HepG2 (cell line): ENCODE results near the gene NOC2L. TPM values are rescaled to one million over a fixed set of nuclear protein-coding genes. Genes with fewer than 3 reads are reported as not detected.

ENCODE experiments used
- ATAC-seq: fragments of 200-7000 bp; cut with Tn5 transposase; 3 replicates; pipeline ENCODE4 v1.9.1; 2020; ENCODE audit warnings: mild to moderate bottlenecking, moderate library complexity
- BruUV-seq: library from RNA; stranded (reverse); fragments of 400-500 nt; replicated peaks from 2 replicates; lab custom pipeline; 2021; lab: Mats Ljungman, UMichigan
- CTCF ChIA-PET: fragments of 300-600 bp; formaldehyde crosslinking; extraction: SDS; loops from one replicate; lab custom pipeline; 2021; ENCODE audit warnings: low total read pairs, inconsistent platforms, low intra/inter-chr PET ratio; lab: Yijun Ruan, JAX
- POLR2A ChIA-PET: fragments of 350-600 bp; sonication (Branson Sonifier 250); formaldehyde crosslinking; loops from one replicate; lab custom pipeline; 2020; ENCODE audit warnings: antibody characterized with exemption, inconsistent platforms; lab: Yijun Ruan, JAX
- DNase-seq: peaks from one replicate; pipeline ENCODE4 v3.0.0-alpha.2; 2015; ENCODE audit warnings: low spot score
- FAIRE-seq: peaks from 3 replicates; lab custom pipeline; 2011; peaks lifted over from hg19 to GRCh38; lab: Jason Lieb, UNC
- H2AFZ ChIP-seq: one replicate; pipeline ENCODE4 v1.6.1; 2011; ENCODE audit warnings: low read length, inconsistent platforms
- H3K27ac ChIP-seq: fragments of 300-600 bp; 3 replicates; pipeline ENCODE4 v1.8.0; 2011; ENCODE audit warnings: mixed run types, mild to moderate bottlenecking, mixed read lengths, low read length, inconsistent platforms; ENCODE audit not compliant: insufficient read depth; ENCODE audit errors: extremely low read length
- H3K27me3 ChIP-seq, 2 experiments: fragments of 200-600 bp in 1 of 2; 2 replicates in 1 of 2; 3 replicates in 1 of 2; pipeline versions ENCODE4 v1.6.0 to v1.8.0; 2011; ENCODE audit warnings: low read length in 2 of 2, mild to moderate bottlenecking in 2 of 2, moderate library complexity in 2 of 2, inconsistent platforms in 1 of 2; ENCODE audit not compliant: insufficient read depth in 2 of 2, control insufficient read depth in 1 of 2
- H3K36me3 ChIP-seq, 2 experiments: fragments of 200-600 bp in 1 of 2; replicated peaks in 1 of 2; 2 replicates in 1 of 2; 3 replicates in 1 of 2; pipeline versions ENCODE4 v1.5.1 to v1.8.0; 2011; ENCODE audit warnings: low read length in 2 of 2, inconsistent platforms in 1 of 2; ENCODE audit not compliant: insufficient read depth in 2 of 2, control insufficient read depth in 1 of 2
- H3K4me1 ChIP-seq: 2 replicates; pipeline ENCODE4 v1.5.1; 2012; ENCODE audit warnings: low read length, inconsistent platforms; ENCODE audit not compliant: insufficient read depth
- H3K4me2 ChIP-seq: 2 replicates; pipeline ENCODE4 v1.6.0; 2011; ENCODE audit warnings: low read depth, low read length, inconsistent platforms
- H3K4me3 ChIP-seq, 3 experiments: fragments of 200-600 bp in 1 of 3; sonication (generic), shearing (Covaris generic) in 1 of 3; replicated peaks in 1 of 3; 2 replicates each; pipeline ENCODE4 v1.5.1; 2011 to 2016; ENCODE audit warnings: low read length in 3 of 3, inconsistent platforms in 2 of 3, low read depth in 2 of 3, mild to moderate bottlenecking in 2 of 3, control low read depth in 1 of 3, mixed read lengths in 1 of 3; ENCODE audit not compliant: insufficient read depth in 1 of 3
- H3K79me2 ChIP-seq: one replicate; pipeline ENCODE4 v1.6.1; 2011; ENCODE audit warnings: low read length, inconsistent platforms; ENCODE audit not compliant: insufficient read depth
- H3K9ac ChIP-seq: 2 replicates; pipeline ENCODE4 v1.6.0; 2011; ENCODE audit warnings: mild to moderate bottlenecking, low read depth, low read length, inconsistent platforms; ENCODE audit not compliant: insufficient read depth
- H3K9me3 ChIP-seq: 2 replicates; pipeline ENCODE4 v1.5.1; 2012; ENCODE audit warnings: mild to moderate bottlenecking, low read length
- H4K20me1 ChIP-seq: 2 replicates; pipeline ENCODE4 v1.6.0; 2011; ENCODE audit warnings: inconsistent platforms, mild to moderate bottlenecking, low read length, moderate library complexity; ENCODE audit not compliant: insufficient read depth
- BCL6 ChIP-seq: IDR thresholded peaks from 2 replicates; pipeline ENCODE4 v1.6.1; 2016; ENCODE audit warnings: missing genetic modification reagents, missing compliant biosample characterization
- EED ChIP-seq: sonication (generic); formaldehyde crosslinking; IDR thresholded peaks from 2 replicates; pipeline ENCODE4 v1.5.0; 2020; ENCODE audit warnings: mild to moderate bottlenecking, missing genetic modification reagents
- HNRNPK ChIP-seq: fragments of 200-400 bp; formaldehyde crosslinking; IDR thresholded peaks from 2 replicates; pipeline ENCODE4 v1.6.1; 2018; ENCODE audit warnings: low read length, low read depth, moderate library complexity, mild to moderate bottlenecking; ENCODE audit not compliant: poor library complexity, severe bottlenecking
- HNRNPLL ChIP-seq: fragments of 200-400 bp; formaldehyde crosslinking; IDR thresholded peaks from 2 replicates; pipeline ENCODE4 v1.6.1; 2017; ENCODE audit warnings: mild to moderate bottlenecking, low read depth, low read length; ENCODE audit not compliant: poor library complexity, severe bottlenecking
- MAZ ChIP-seq, 2 experiments: sonication (generic) in 1 of 2; formaldehyde crosslinking in 1 of 2; IDR thresholded peaks; 2 replicates each; pipeline versions ENCODE4 v1.5.0 to v1.6.1; 2012 to 2020; ENCODE audit warnings: low read depth in 2 of 2, mild to moderate bottlenecking in 2 of 2, borderline replicate concordance in 1 of 2, improper control_type of control experiment in 1 of 2, low read length in 1 of 2, missing genetic modification reagents in 1 of 2, moderate library complexity in 1 of 2
- NFRKB ChIP-seq: fragments of 450-650 bp; IDR thresholded peaks from 2 replicates; pipeline ENCODE4 v1.6.1; 2017
- ZNF232 ChIP-seq: sonication (generic); formaldehyde crosslinking; IDR thresholded peaks from 2 replicates; pipeline ENCODE4 v1.4.0; 2020; ENCODE audit warnings: missing genetic modification reagents, borderline replicate concordance
- ZNF446 ChIP-seq: sonication (generic); formaldehyde crosslinking; IDR thresholded peaks from 2 replicates; pipeline ENCODE4 v1.5.0; 2020; ENCODE audit warnings: mild to moderate bottlenecking, missing genetic modification reagents
- WGBS: methylation state at CpG from one replicate; pipeline ENCODE4 v1.1.6; 2017; ENCODE audit warnings: low lambda C conversion rate; 5-methylcytosine and 5-hydroxymethylcytosine counted together
- in situ Hi-C: cut with HindIII; loops from 2 replicates; pipeline ENCODE4 v1.10.0; 2017; ENCODE audit warnings: low pct_unique_long_range_greater_than_20kb; ENCODE audit not compliant: extremely low pct_ligation_motif_present
- intact Hi-C: fragments of 100-400 bp; cut with micrococcal nuclease; formaldehyde crosslinking; loops from one replicate; pipeline ENCODE4 v1.10.0; 2022; ENCODE audit not compliant: unreplicated experiment
- polyA plus RNA-seq, 8 experiments: library from polyadenylated mRNA; depleted of rRNA in 3 of 8; stranded (reverse) in 7 of 8; unstranded in 1 of 8; fragments of >200 nt; fragmentation: Illumina TruSeq in 4 of 8; extraction: Trizol in 4 of 8; gene quantifications; 2 replicates each; pipeline versions ENCODE4 v1.2.1 to v1.2.3, GENCODE V29; 2011 to 2016; ENCODE audit warnings: low read depth in 4 of 8, missing spikeins in 1 of 8, mixed read lengths in 1 of 8; ENCODE audit not compliant: insufficient read depth in 1 of 8
- total RNA-seq, 5 experiments: library from RNA; depleted of rRNA; stranded (reverse); fragments of >200 nt; fragmentation: Illumina TruSeq; extraction: Trizol; gene quantifications; 2 replicates each; pipeline ENCODE4 v1.2.3, GENCODE V29; 2016; ENCODE audit warnings: low read depth in 1 of 5
- TF ChIP-seq, protein P1 (sequence below): sonication (generic); formaldehyde crosslinking; IDR thresholded peaks from 2 replicates; pipeline ENCODE4 v1.5.1; 2020; ENCODE audit warnings: mild to moderate bottlenecking, missing genetic modification reagents, moderate library complexity
- TF ChIP-seq, protein P2 (sequence below): sonication (generic); formaldehyde crosslinking; IDR thresholded peaks from 2 replicates; pipeline ENCODE4 v1.8.0; 2022; ENCODE audit warnings: low read depth, missing genetic modification reagents
- TF ChIP-seq, protein P3 (sequence below): sonication (generic); formaldehyde crosslinking; conservative IDR thresholded peaks from 2 replicates; pipeline ENCODE4 v1.4.0; 2020; ENCODE audit warnings: mild to moderate bottlenecking, missing genetic modification reagents, moderate library complexity

The NOC2L gene
- total and polyA plus RNA-seq, 2 of the 13 experiments (the other 11 are each of a cell fraction or from before 2014, with no cell fraction given), result 32.0 to 103 TPM

DNA sequence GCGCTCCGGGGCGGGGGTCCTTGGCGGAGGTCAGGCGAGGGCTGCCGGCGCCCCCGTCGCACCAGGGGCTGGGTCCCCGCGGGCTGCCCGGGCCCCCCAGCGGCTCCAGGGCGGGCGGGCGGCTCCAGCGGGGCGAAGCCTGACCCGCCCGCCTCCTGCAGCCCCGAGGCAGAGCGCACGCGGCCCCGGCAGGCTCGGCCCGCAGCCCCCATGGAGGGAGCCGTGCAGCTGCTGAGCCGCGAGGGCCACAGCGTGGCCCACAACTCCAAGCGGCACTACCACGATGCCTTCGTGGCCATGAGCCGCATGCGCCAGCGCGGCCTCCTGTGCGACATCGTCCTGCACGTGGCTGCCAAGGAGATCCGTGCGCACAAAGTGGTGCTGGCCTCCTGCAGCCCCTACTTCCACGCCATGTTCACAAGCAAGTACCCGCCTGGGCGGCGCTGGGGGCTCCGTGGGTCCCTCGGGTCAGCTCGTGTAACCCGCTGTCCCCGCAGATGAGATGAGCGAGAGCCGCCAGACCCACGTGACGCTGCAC, 2.1 kb upstream of the NOC2L start (continued):
- no peak for TF ChIP-seq HNRNPK
- TF ChIP-seq, protein P1, sequence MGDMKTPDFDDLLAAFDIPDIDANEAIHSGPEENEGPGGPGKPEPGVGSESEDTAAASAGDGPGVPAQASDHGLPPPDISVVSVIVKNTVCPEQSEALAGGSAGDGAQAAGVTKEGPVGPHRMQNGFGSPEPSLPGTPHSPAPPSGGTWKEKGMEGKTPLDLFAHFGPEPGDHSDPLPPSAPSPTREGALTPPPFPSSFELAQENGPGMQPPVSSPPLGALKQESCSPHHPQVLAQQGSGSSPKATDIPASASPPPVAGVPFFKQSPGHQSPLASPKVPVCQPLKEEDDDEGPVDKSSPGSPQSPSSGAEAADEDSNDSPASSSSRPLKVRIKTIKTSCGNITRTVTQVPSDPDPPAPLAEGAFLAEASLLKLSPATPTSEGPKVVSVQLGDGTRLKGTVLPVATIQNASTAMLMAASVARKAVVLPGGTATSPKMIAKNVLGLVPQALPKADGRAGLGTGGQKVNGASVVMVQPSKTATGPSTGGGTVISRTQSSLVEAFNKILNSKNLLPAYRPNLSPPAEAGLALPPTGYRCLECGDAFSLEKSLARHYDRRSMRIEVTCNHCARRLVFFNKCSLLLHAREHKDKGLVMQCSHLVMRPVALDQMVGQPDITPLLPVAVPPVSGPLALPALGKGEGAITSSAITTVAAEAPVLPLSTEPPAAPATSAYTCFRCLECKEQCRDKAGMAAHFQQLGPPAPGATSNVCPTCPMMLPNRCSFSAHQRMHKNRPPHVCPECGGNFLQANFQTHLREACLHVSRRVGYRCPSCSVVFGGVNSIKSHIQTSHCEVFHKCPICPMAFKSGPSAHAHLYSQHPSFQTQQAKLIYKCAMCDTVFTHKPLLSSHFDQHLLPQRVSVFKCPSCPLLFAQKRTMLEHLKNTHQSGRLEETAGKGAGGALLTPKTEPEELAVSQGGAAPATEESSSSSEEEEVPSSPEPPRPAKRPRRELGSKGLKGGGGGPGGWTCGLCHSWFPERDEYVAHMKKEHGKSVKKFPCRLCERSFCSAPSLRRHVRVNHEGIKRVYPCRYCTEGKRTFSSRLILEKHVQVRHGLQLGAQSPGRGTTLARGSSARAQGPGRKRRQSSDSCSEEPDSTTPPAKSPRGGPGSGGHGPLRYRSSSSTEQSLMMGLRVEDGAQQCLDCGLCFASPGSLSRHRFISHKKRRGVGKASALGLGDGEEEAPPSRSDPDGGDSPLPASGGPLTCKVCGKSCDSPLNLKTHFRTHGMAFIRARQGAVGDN (CRISPR knock-in tag), result peak; percentile 73

DNA sequence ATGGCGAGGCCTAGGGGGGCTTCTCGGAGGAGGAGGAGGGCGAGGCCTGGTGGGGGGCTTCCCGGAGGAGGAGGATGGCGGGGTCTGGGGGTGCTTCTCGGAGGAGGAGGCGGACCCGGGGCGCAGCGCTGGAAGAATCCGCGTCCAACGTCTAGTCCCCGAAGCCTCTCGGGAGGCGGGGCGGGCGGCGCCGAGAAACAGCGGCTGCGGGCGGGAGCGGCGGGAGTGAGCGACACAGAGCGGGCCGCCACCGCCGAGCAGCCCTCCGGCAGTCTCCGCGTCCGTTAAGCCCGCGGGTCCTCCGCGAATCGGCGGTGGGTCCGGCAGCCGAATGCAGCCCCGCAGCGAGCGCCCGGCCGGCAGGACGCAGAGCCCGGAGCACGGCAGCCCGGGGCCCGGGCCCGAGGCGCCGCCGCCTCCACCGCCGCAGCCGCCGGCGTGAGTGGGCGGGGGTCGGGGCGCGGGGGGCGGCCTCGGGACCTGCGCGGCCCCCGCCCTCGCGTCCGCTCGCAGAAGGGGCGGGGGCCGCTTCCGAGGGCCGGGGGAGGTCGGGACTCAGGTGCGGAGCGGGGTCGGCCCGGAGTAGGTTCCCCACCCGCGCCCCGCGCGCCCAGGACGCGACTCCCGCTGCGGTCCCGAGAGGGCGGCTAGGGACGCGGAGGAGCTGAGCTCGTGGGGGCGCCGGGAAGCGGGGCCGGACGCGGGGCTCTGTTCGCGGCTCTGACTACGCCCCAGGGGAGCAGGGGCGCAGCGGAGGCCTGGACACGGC, 1.5 kb upstream of the NOC2L start, which contains the start of gene KLHL17:
Gene KLHL17, plus strand, starts transcription at position 222 of the 769 bp plus-strand sequence. Its CDS starts 110 bp downstream, at position 332.
- peak within 1 kb of the TSS; percentile 83 to 100 (median 99) for H3K4me3 ChIP-seq
- H3K4me2 ChIP-seq, result peak within 1 kb of the TSS; percentile 88
- peak within 1 kb of the TSS; percentile 75 for H3K9ac ChIP-seq
- no peak within 1 kb of the TSS for H3K27ac ChIP-seq
- no TSS peak for BruUV-seq
- DNase-seq (peak; percentile 32), ATAC-seq (peak; percentile 69), FAIRE-seq (no peak)
- H3K9me3 ChIP-seq, result no peaks in the 10 kb centered on the region
- peaks cover 18% of the 10 kb centered on the region for H3K4me1 ChIP-seq
- H3K27me3 ChIP-seq, result peaks cover 0 to 4% of the 10 kb centered on the region in 2 experiments; a peak in 1 of 5 replicates
- peaks cover 21% of the 10 kb centered on the region for H3K79me2 ChIP-seq
- POLR2A ChIA-PET, result no interaction called here
- WGBS, result 1% methylated on average over 14 of the region's 109 CpGs
- H4K20me1 ChIP-seq, result peaks cover 13% of the 10 kb centered on the region
- H2AFZ ChIP-seq, result no peak within 1 kb of the TSS
- CTCF ChIA-PET, result no interaction called here
- peaks cover 9 to 24% of the 10 kb centered on the region in 2 experiments for H3K36me3 ChIP-seq
- intact Hi-C loops, result no loop called here
- in situ Hi-C loops, result no loop called here
- TF ChIP-seq HNRNPLL (peak; percentile 57), ZNF232 (CRISPR knock-in tag) (no peak), NFRKB (no peak), MAZ (IDR thresholded peaks at IDR 0.05; ENCODE audit: borderline replicate concordance, low read depth, low read length) (peak; percentile 95), MAZ (CRISPR knock-in tag; IDR thresholded peaks at IDR 0.05; ENCODE audit: low read depth) (peak; percentile 95), EED (CRISPR knock-in tag) (no peak), BCL6 (CRISPR knock-in tag) (0 out of 2 replicates have a peak, but pooled peaks have one; percentile 27), ZNF446 (CRISPR knock-in tag) (no peak)
- TF ChIP-seq, protein P2, sequence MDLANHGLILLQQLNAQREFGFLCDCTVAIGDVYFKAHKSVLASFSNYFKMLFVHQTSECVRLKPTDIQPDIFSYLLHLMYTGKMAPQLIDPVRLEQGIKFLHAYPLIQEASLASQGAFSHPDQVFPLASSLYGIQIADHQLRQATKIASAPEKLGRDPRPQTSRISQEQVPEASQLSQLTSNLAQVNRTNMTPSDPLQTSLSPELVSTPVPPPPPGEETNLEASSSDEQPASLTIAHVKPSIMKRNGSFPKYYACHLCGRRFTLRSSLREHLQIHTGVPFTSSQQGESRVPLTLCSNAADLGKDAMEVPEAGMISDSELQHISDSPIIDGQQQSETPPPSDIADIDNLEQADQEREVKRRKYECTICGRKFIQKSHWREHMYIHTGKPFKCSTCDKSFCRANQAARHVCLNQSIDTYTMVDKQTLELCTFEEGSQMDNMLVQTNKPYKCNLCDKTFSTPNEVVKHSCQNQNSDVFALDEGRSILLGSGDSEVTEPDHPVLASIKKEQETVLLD, result peak; percentile 76; the same call in 1 of the 2 replicates
- TF ChIP-seq, protein P3, sequence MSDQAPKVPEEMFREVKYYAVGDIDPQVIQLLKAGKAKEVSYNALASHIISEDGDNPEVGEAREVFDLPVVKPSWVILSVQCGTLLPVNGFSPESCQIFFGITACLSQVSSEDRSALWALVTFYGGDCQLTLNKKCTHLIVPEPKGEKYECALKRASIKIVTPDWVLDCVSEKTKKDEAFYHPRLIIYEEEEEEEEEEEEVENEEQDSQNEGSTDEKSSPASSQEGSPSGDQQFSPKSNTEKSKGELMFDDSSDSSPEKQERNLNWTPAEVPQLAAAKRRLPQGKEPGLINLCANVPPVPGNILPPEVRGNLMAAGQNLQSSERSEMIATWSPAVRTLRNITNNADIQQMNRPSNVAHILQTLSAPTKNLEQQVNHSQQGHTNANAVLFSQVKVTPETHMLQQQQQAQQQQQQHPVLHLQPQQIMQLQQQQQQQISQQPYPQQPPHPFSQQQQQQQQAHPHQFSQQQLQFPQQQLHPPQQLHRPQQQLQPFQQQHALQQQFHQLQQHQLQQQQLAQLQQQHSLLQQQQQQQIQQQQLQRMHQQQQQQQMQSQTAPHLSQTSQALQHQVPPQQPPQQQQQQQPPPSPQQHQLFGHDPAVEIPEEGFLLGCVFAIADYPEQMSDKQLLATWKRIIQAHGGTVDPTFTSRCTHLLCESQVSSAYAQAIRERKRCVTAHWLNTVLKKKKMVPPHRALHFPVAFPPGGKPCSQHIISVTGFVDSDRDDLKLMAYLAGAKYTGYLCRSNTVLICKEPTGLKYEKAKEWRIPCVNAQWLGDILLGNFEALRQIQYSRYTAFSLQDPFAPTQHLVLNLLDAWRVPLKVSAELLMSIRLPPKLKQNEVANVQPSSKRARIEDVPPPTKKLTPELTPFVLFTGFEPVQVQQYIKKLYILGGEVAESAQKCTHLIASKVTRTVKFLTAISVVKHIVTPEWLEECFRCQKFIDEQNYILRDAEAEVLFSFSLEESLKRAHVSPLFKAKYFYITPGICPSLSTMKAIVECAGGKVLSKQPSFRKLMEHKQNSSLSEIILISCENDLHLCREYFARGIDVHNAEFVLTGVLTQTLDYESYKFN, result no peak
